HEK293 (cell line): ENCODE results near the gene PCDHGC5.

Experiments
- CTCF ChIA-PET: fragments of 350-600 bp; formaldehyde crosslinking; extraction: SDS; loops from one replicate; lab custom pipeline; 2021; ENCODE audit warnings: antibody characterized with exemption; lab: Yijun Ruan, JAX
- POLR2A ChIA-PET: fragments of 300-600 bp; formaldehyde crosslinking; extraction: SDS; loops from one replicate; lab custom pipeline; 2020; ENCODE audit warnings: antibody characterized with exemption, inconsistent platforms; lab: Yijun Ruan, JAX
- H3K27ac ChIP-seq: fragments of 200-500 bp; sonication (Bioruptor generic); 2 replicates; pipeline ENCODE4 v1.5.1; 2014; ENCODE audit warnings: low read depth, low read length, control low read depth, inconsistent platforms; ENCODE audit errors: extremely low read depth
- H3K36me3 ChIP-seq, 2 experiments: fragments of 200-500 bp in 1 of 2; sonication (Bioruptor generic) in 1 of 2; 1 replicate in 1 of 2; 2 replicates in 1 of 2; pipeline ENCODE4 v1.5.1; 2014 to 2017; ENCODE audit warnings: inconsistent platforms in 2 of 2, low read length in 2 of 2; ENCODE audit not compliant: control insufficient read depth in 2 of 2, insufficient read depth in 1 of 2
- H3K4me1 ChIP-seq: fragments of 200-500 bp; sonication (Bioruptor generic); 2 replicates; pipeline ENCODE4 v1.5.1; 2014; ENCODE audit warnings: mild to moderate bottlenecking, low read length, inconsistent platforms; ENCODE audit not compliant: control insufficient read depth, insufficient read depth
- H3K4me3 ChIP-seq: 2 replicates; pipeline ENCODE4 v1.5.1; 2011; ENCODE audit warnings: low read depth, mild to moderate bottlenecking, control low read depth, low read length, moderate library complexity
- H3K9me3 ChIP-seq: fragments of 200-500 bp; sonication (Bioruptor generic); 2 replicates; pipeline ENCODE4 v1.5.1; 2014; ENCODE audit warnings: low read depth, low read length, inconsistent platforms; ENCODE audit not compliant: control insufficient read depth, insufficient read depth
- ATF2 ChIP-seq: fragments of 450-650 bp; formaldehyde crosslinking; IDR thresholded peaks from 2 replicates; pipeline ENCODE4 v1.5.1; 2016; ENCODE audit warnings: missing biosample characterization, missing genetic modification characterization, low read depth
- GLIS2 ChIP-seq: fragments of 450-650 bp; formaldehyde crosslinking; IDR thresholded peaks from 2 replicates; pipeline ENCODE4 v1.5.1; 2016; ENCODE audit warnings: missing biosample characterization, missing genetic modification characterization
- HIC1 ChIP-seq: fragments of 450-650 bp; formaldehyde crosslinking; IDR thresholded peaks from 2 replicates; pipeline ENCODE4 v1.5.1; 2016; ENCODE audit warnings: missing biosample characterization, missing genetic modification characterization
- HOXD13 ChIP-seq: sonication (generic); formaldehyde crosslinking; IDR thresholded peaks from 2 replicates; pipeline ENCODE4 v1.8.0; 2022; ENCODE audit warnings: missing genetic modification reagents, borderline replicate concordance
- SP3 ChIP-seq: fragments of 450-650 bp; formaldehyde crosslinking; IDR thresholded peaks from 2 replicates; pipeline ENCODE4 v1.5.1; 2016; ENCODE audit warnings: missing biosample characterization, missing genetic modification characterization
- ZFP41 ChIP-seq: fragments of 450-650 bp; formaldehyde crosslinking; IDR thresholded peaks from 2 replicates; pipeline ENCODE4 v1.5.1; 2016; ENCODE audit warnings: missing biosample characterization, missing genetic modification characterization, borderline replicate concordance
- ZNF112 ChIP-seq: fragments of 450-650 bp; formaldehyde crosslinking; IDR thresholded peaks from 2 replicates; pipeline ENCODE4 v1.5.0; 2017; ENCODE audit warnings: missing biosample characterization, missing genetic modification characterization
- ZNF121 ChIP-seq: fragments of 450-650 bp; formaldehyde crosslinking; IDR thresholded peaks from 2 replicates; pipeline ENCODE4 v1.5.1; 2016; ENCODE audit warnings: missing biosample characterization, missing genetic modification characterization
- ZNF148 ChIP-seq: fragments of 450-650 bp; formaldehyde crosslinking; IDR thresholded peaks from 2 replicates; pipeline ENCODE4 v1.5.0; 2017; ENCODE audit warnings: missing biosample characterization, missing genetic modification characterization, borderline replicate concordance
- ZNF157 ChIP-seq: fragments of 450-650 bp; formaldehyde crosslinking; IDR thresholded peaks from 2 replicates; pipeline ENCODE4 v1.5.1; 2016; ENCODE audit warnings: missing biosample characterization, missing genetic modification characterization
- ZNF174 ChIP-seq: fragments of 450-650 bp; formaldehyde crosslinking; IDR thresholded peaks from 2 replicates; pipeline ENCODE4 v1.5.0; 2017; ENCODE audit warnings: missing biosample characterization, mild to moderate bottlenecking, missing genetic modification characterization
- ZNF184 ChIP-seq: fragments of 450-650 bp; IDR thresholded peaks from 2 replicates; pipeline ENCODE4 v1.5.1; 2018; ENCODE audit warnings: missing biosample characterization, mild to moderate bottlenecking, missing genetic modification characterization
- ZNF23 ChIP-seq: fragments of 450-650 bp; formaldehyde crosslinking; IDR thresholded peaks from 2 replicates; pipeline ENCODE4 v1.5.1; 2016; ENCODE audit warnings: missing biosample characterization, missing genetic modification characterization, borderline replicate concordance
- ZNF311 ChIP-seq: fragments of 450-650 bp; formaldehyde crosslinking; IDR thresholded peaks from 2 replicates; pipeline ENCODE4 v1.5.1; 2017; ENCODE audit warnings: missing biosample characterization, missing genetic modification characterization, borderline replicate concordance
- ZNF354C ChIP-seq: fragments of 450-650 bp; formaldehyde crosslinking; IDR thresholded peaks from 2 replicates; pipeline ENCODE4 v1.5.1; 2016; ENCODE audit warnings: missing biosample characterization, missing genetic modification characterization, low read depth, borderline replicate concordance
- ZNF426 ChIP-seq: fragments of 450-650 bp; formaldehyde crosslinking; IDR thresholded peaks from 2 replicates; pipeline ENCODE4 v1.5.1; 2017; ENCODE audit warnings: missing biosample characterization, missing genetic modification characterization, mild to moderate bottlenecking, inconsistent platforms, moderate library complexity
- ZNF473 ChIP-seq: fragments of 450-650 bp; formaldehyde crosslinking; IDR thresholded peaks from 2 replicates; pipeline ENCODE4 v1.5.1; 2017; ENCODE audit warnings: missing biosample characterization, missing genetic modification characterization
- ZNF544 ChIP-seq: fragments of 450-650 bp; formaldehyde crosslinking; IDR thresholded peaks from 2 replicates; pipeline ENCODE4 v1.5.0; 2017; ENCODE audit warnings: missing biosample characterization, missing genetic modification characterization
- ZNF548 ChIP-seq: fragments of 450-650 bp; formaldehyde crosslinking; IDR thresholded peaks from 2 replicates; pipeline ENCODE4 v1.5.1; 2016; ENCODE audit warnings: missing biosample characterization, missing genetic modification characterization
- ZNF596 ChIP-seq: fragments of 450-650 bp; IDR thresholded peaks from 2 replicates; pipeline ENCODE4 v1.5.0; 2018; ENCODE audit warnings: missing biosample characterization, mild to moderate bottlenecking, missing genetic modification characterization, moderate library complexity
- ZNF600 ChIP-seq: fragments of 450-650 bp; formaldehyde crosslinking; IDR thresholded peaks from 2 replicates; pipeline ENCODE4 v1.5.1; 2016; ENCODE audit warnings: missing biosample characterization, missing genetic modification characterization
- ZNF621 ChIP-seq: fragments of 450-650 bp; formaldehyde crosslinking; IDR thresholded peaks from 2 replicates; pipeline ENCODE4 v1.5.1; 2017; ENCODE audit warnings: missing biosample characterization, missing genetic modification characterization
- ZNF692 ChIP-seq: fragments of 450-650 bp; formaldehyde crosslinking; IDR thresholded peaks from 2 replicates; pipeline ENCODE4 v1.5.1; 2016; ENCODE audit warnings: missing biosample characterization, missing genetic modification characterization
- ZNF704 ChIP-seq: fragments of 450-650 bp; formaldehyde crosslinking; IDR thresholded peaks from 2 replicates; pipeline ENCODE4 v1.5.1; 2016; ENCODE audit warnings: missing biosample characterization, missing genetic modification characterization
- ZNF768 ChIP-seq: fragments of 450-650 bp; formaldehyde crosslinking; IDR thresholded peaks from 2 replicates; pipeline ENCODE4 v1.5.1; 2018; ENCODE audit warnings: missing biosample characterization, mild to moderate bottlenecking, missing genetic modification characterization
- ZNF792 ChIP-seq: fragments of 450-650 bp; formaldehyde crosslinking; IDR thresholded peaks from 2 replicates; pipeline ENCODE4 v1.5.1; 2016; ENCODE audit warnings: missing biosample characterization, missing genetic modification characterization
- ZSCAN5A ChIP-seq: fragments of 450-650 bp; formaldehyde crosslinking; IDR thresholded peaks from 2 replicates; pipeline ENCODE4 v1.5.1; 2016; ENCODE audit warnings: missing biosample characterization, missing genetic modification characterization

PCDHGC5 gene

GRCh38 chr5:141524604-141525597, 36.0 kb downstream of the PCDHGC5 start:
- no peak overlapping the region for H3K4me3 ChIP-seq
- H3K27ac ChIP-seq = no peak overlapping the region
- ChIA-PET CTCF (interaction anchor here (0.5 to 10.9 kb wide), 46 partner anchors 10 to 328 kb away, joined by 3 to 160 read pairs (median 5); partner anchors contain the start of genes PCDHB14, PCDHGA10, PCDHGA11 and PCDHGA12), POLR2A (interaction anchor here (1.5 kb wide), 1 partner anchor 104 kb away, joined by 6 read pairs; the partner anchor contains the start of gene PCDHGA11)
- H3K9me3 ChIP-seq = no peaks in the 10 kb centered on the region
- H3K4me1 ChIP-seq = peaks cover 11% of the 10 kb centered on the region
- H3K36me3 ChIP-seq = peaks cover 33 to 95% of the 10 kb centered on the region in 2 experiments
- TF ChIP-seq ZNF692 = 0 out of 2 replicates have a peak, but pooled peaks have one; percentile 25
- no peak for TF ChIP-seq ZNF121 (tag by site-specific recombination)
- no peak for TF ChIP-seq GLIS2
- no peak for TF ChIP-seq ZNF174 (tag by site-specific recombination)
- TF ChIP-seq ATF2 = no peak
- TF ChIP-seq ZNF600 = peak; percentile 76
- no peak for TF ChIP-seq ZNF704
- no peak for TF ChIP-seq ZNF621
- no peak for TF ChIP-seq ZNF548
- 0 out of 2 replicates have a peak, but pooled peaks have one; percentile 26 for TF ChIP-seq HIC1 (tag by site-specific recombination)
- TF ChIP-seq ZFP41 (tag by site-specific recombination) = no peak
- no peak for TF ChIP-seq ZNF768 (tag by site-specific recombination)
- no peak for TF ChIP-seq ZNF792 (tag by site-specific recombination)
- no peak for TF ChIP-seq ZNF157
- no peak for TF ChIP-seq ZSCAN5A (tag by site-specific recombination)
- TF ChIP-seq ZNF354C (tag by site-specific recombination) = no peak
- no peak for TF ChIP-seq ZNF311
- TF ChIP-seq ZNF112 (tag by site-specific recombination) = no peak
- no peak for TF ChIP-seq ZNF544 (tag by site-specific recombination)
- TF ChIP-seq ZNF473 (tag by site-specific recombination) = no peak
- no peak for TF ChIP-seq HOXD13
- no peak for TF ChIP-seq SP3
- no peak for TF ChIP-seq ZNF23 (tag by site-specific recombination)
- no peak for TF ChIP-seq ZNF596 (tag by site-specific recombination)
- TF ChIP-seq ZNF148 (tag by site-specific recombination) = no peak
- no peak for TF ChIP-seq ZNF184 (tag by site-specific recombination)
- TF ChIP-seq ZNF426 (tag by site-specific recombination) = no peak
